ENCODE data around the gene TNNI2. TPM values are rescaled to one million over a fixed set of nuclear protein-coding genes. Genes with fewer than 3 reads are reported as not detected.

TNNI2 gene
- total RNA-seq, 1 experiment from 2014 or later: 0.46 TPM

GRCh38 chr11:1867381-1867780 is 28.6 kb downstream of the TNNI2 start:
- no peak for DNase-seq (ENCODE audit: low read depth, low spot score)
- no TSS peak for BruUV-seq (replicated peaks)
- Histone ChIP-seq H3K9me3 (ENCODE audit: control insufficient read depth, insufficient read depth, low read depth, low read length) (no peaks in the 10 kb centered on the region), H3K36me3 (ENCODE audit: control insufficient read depth, insufficient read depth, low read length) (no peaks in the 10 kb centered on the region), H3K4me1 (ENCODE audit: control insufficient read depth, insufficient read depth, low read length) (peaks cover 24% of the 10 kb centered on the region), H3K27ac (ENCODE audit: low read length) (no peak overlapping the region), H3K27me3 (ENCODE audit: control insufficient read depth, insufficient read depth, low read length) (no peaks in the 10 kb centered on the region), H3K4me3 (ENCODE audit: low read depth in 2 of 2, low read length in 2 of 2) (no peak overlapping the region)
- in situ Hi-C loops (cut with HindIII; ENCODE audit: low pct_unique_long_range_greater_than_20kb, low sequenced_read_pairs) (no loop called here), intact Hi-C loops (cut with micrococcal nuclease; ENCODE audit: unreplicated experiment) (no loop called here)
- ChIA-PET CTCF (no interaction called here), POLR2A (no interaction called here)
- ATAC-seq: no peak
- TF ChIP-seq POLR2AphosphoS5 (IDR thresholded peaks at IDR 0.05; ENCODE audit: low read depth, low read length) (no peak), CTCF (IDR thresholded peaks at IDR 0.05) (no peak), SIN3A (IDR thresholded peaks at IDR 0.05; ENCODE audit: borderline replicate concordance, insufficient read depth, low read depth, low read length) (no peak), REST (IDR thresholded peaks at IDR 0.05; ENCODE audit: insufficient read depth in 1 of 2, low read depth in 2 of 2, low read length in 1 of 2) (no peak), TCF7L2 (IDR thresholded peaks at IDR 0.05; ENCODE audit: low read depth, low read length) (no peak)

- no TSS peak for BruUV-seq (replicated peaks)
- H3K27me3 ChIP-seq (ENCODE audit: control insufficient read depth, insufficient read depth, low read length): no peaks in the 10 kb centered on the region
- H3K4me1 ChIP-seq (ENCODE audit: control insufficient read depth, insufficient read depth, low read length): peaks cover 25% of the 10 kb centered on the region
- ChIA-PET POLR2A (no interaction called here), CTCF (interaction anchor here (0.6 kb wide), 1 partner anchor 233 kb away, joined by 4 read pairs; no protein-coding TSS in a partner anchor)
- H3K27ac ChIP-seq (ENCODE audit: low read length): no peak overlapping the region
- H3K9me3 ChIP-seq (ENCODE audit: control insufficient read depth, insufficient read depth, low read depth, low read length): no peaks in the 10 kb centered on the region
- in situ Hi-C loops (cut with HindIII; ENCODE audit: low pct_unique_long_range_greater_than_20kb, low sequenced_read_pairs): no loop called here
- DNase-seq (ENCODE audit: low read depth, low spot score) (no peak), ATAC-seq (no peak)
- TF ChIP-seq SIN3A (IDR thresholded peaks at IDR 0.05; ENCODE audit: borderline replicate concordance, insufficient read depth, low read depth, low read length) (no peak), TCF7L2 (IDR thresholded peaks at IDR 0.05; ENCODE audit: low read depth, low read length) (no peak), CTCF (IDR thresholded peaks at IDR 0.05) (no peak), REST (IDR thresholded peaks at IDR 0.05; ENCODE audit: insufficient read depth in 1 of 2, low read depth in 2 of 2, low read length in 1 of 2) (no peak), POLR2AphosphoS5 (IDR thresholded peaks at IDR 0.05; ENCODE audit: low read depth, low read length) (no peak)
- intact Hi-C loops (cut with micrococcal nuclease; ENCODE audit: unreplicated experiment): no loop called here
- no peak overlapping the region for H3K4me3 ChIP-seq (ENCODE audit: low read depth in 2 of 2, low read length in 2 of 2)
- no peaks in the 10 kb centered on the region for H3K36me3 ChIP-seq (ENCODE audit: control insufficient read depth, insufficient read depth, low read length)
Observed at GRCh38 chr11:1868056-1868635, 29.4 kb downstream of the TNNI2 start.
